ENCODE results near the gene ECE1.

The ECE1 gene

DNA sequence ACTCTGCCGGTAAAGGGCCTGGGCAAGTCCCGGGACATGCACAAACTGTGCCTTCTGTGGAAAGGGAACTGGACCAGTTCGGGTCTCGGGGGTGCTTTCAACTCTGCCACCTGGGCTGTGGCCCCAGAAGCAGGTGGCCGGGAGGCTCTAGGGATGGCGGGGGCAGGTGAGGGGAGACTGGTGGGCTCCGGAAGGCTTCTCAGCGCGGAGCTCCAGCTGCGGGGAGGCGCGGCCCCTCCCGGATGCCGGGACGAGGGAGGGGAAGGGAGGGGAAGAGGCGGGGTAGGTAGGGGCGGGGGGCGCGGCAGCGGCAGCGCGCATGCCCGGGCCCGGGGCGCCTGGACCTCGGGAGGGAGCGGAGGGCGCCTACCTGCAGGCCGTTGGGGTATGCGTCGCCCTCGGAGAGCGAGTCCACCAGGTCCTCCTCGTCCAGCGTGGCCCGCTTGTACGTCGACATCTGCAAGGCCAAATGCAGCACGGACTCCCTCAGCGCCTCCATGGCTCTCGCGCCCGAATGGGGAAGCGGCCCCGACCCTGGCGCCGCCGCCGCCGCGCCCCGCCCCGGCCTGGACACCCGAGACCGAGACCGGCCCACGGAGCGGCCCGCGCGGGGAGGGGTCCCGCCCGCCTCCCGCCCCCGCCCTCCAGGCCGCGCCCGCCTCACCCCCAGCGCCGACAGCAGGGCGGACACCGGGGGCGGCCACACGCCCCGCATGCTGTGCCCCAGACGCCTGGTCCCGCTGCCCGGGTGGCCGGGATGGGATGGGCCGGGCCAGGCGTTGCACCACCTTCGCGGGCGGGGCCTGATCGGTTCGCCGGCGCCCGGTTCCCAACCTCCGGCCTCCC lies at the start of gene ECE1:
Gene ECE1 (minus strand): TSS at position 764 of the 846 bp plus-strand sequence. CDS start 49 bp downstream, at position 715.
- Mint-ChIP-seq H3K9me3 (no peaks in the 10 kb centered on the region), H3K27me3 (no peaks in the 10 kb centered on the region), H3K27ac (peak within 1 kb of the TSS; percentile 95), H3K4me1 (ENCODE audit: low read depth) (peaks cover 76% of the 10 kb centered on the region), H3K36me3 (ENCODE audit: low read depth) (peaks cover 30% of the 10 kb centered on the region), H3K4me3 (peak within 1 kb of the TSS; percentile 89)

DNA sequence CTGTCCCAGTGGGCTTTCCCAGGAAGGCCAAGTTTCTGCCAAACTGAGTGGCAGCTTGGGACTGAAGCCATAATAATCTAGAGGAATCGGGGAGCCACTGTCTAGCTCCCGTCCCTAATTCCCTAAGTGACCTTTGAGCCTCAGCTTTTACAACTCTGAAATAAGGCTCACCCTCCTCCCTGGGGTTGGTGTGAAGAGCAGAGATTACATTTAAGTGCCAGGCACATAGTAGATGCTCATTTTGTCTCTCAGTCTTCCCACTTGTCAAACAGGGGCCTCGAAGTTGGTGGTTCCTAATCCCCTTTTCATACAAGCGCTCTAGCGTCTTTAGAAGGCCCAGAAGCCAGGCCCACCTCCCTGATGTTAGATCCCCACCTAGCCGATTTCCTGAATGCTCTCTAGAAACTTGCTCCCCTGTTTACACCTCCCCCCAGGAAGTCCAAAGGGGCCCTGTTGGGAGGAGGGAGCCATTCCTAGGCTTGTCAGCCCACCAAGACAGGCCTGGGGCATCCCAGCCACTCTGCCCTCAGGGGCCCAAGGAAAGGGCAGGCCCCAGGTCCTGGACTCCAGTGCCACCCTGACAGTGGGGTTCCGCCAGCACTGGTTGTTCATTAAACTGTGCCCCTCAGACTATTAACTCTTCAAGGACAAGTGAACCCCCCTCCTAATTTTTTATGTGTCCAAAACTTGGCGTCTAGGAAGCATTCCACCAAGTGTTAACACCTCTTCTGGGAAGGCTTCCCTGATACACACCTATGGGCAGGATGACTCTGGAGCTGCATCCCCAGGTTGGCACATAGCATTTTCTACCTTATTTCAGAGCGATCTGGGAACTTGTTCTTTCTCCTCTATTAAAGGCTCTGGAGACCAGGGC lies 49.3 kb upstream of the ECE1 start:
- no peaks in the 10 kb centered on the region for H3K27me3 Mint-ChIP-seq
- no peak overlapping the region for H3K27ac Mint-ChIP-seq
- H3K36me3 Mint-ChIP-seq (ENCODE audit: low read depth), result peaks cover 48% of the 10 kb centered on the region
- no peak overlapping the region for H3K4me3 Mint-ChIP-seq
- H3K9me3 Mint-ChIP-seq, result no peaks in the 10 kb centered on the region
- peaks cover 95% of the 10 kb centered on the region for H3K4me1 Mint-ChIP-seq (ENCODE audit: low read depth)

- H3K36me3 Mint-ChIP-seq (ENCODE audit: low read depth), result peaks cover 46% of the 10 kb centered on the region
- no peaks in the 10 kb centered on the region for H3K9me3 Mint-ChIP-seq
- H3K27me3 Mint-ChIP-seq, result no peaks in the 10 kb centered on the region
- H3K4me3 Mint-ChIP-seq, result peak overlapping the region; percentile 4
- H3K27ac Mint-ChIP-seq, result peak overlapping the region; percentile 61
- H3K4me1 Mint-ChIP-seq (ENCODE audit: low read depth), result peaks cover 98% of the 10 kb centered on the region
Observed at GRCh38 chr1:21338573-21339355, 48.5 kb upstream of the ECE1 start.

DNA sequence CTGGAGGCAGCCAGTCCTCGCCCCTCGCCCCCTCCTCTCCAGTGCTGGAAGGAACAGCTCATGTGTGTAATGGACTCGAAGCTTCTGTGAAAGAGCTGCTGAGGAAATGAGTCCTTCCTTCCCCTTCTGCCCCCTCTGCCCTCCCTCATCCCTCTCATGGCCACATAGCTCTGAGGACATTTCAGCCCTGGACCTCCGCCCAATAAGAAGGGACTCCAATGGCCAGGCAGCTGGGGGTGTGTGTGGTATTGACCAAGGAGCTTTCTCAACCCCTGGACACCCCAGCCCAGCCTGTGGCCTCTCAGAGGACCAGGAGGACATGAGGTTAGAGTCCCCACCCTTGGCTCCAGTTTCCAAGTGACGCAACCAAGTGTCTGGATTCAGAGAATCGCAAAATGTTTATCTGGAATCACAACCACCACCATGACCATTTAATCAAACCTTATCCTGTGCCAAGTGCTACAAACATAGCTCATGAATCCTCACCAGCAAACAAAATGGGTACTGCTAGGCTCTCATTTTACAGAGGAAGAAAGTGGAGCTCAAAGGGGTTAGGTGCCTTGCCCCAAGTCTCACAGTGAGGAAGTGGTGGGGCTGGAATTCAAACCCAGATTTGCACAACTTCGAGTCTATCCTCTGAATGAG lies 47.8 kb upstream of the ECE1 start:
- Mint-ChIP-seq H3K27ac (peak overlapping the region; percentile 61), H3K9me3 (no peaks in the 10 kb centered on the region), H3K4me3 (peak overlapping the region; percentile 5), H3K27me3 (no peaks in the 10 kb centered on the region), H3K4me1 (ENCODE audit: low read depth) (peaks cover 98% of the 10 kb centered on the region), H3K36me3 (ENCODE audit: low read depth) (peaks cover 39% of the 10 kb centered on the region)

DNA sequence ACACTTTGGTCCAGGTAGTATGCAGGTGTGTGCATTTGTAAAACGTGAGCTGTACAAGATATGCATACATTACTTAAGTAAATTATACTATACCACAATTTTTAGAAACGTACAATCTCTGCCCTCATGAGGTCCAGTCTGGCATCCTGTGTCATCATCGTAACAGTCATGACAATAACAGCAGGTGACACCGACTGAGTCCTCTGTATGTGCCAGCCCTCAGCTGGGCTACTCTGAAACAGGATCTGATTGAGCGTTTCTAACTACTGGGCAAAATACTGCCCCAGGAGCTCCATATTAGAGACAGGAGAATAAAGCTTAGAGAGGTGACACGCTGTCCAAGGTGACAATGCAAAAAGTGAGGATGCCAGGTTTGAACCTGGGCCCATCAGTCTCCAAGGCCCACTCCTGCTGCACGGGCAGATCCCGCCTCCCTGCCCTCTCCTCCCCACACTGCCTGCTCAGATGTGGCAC lies 47.2 kb upstream of the ECE1 start:
- H3K27me3 Mint-ChIP-seq, result no peaks in the 10 kb centered on the region
- peaks cover 96% of the 10 kb centered on the region for H3K4me1 Mint-ChIP-seq (ENCODE audit: low read depth)
- H3K27ac Mint-ChIP-seq, result no peak overlapping the region
- H3K9me3 Mint-ChIP-seq, result no peaks in the 10 kb centered on the region
- H3K36me3 Mint-ChIP-seq (ENCODE audit: low read depth), result peaks cover 34% of the 10 kb centered on the region
- H3K4me3 Mint-ChIP-seq, result no peak overlapping the region

DNA sequence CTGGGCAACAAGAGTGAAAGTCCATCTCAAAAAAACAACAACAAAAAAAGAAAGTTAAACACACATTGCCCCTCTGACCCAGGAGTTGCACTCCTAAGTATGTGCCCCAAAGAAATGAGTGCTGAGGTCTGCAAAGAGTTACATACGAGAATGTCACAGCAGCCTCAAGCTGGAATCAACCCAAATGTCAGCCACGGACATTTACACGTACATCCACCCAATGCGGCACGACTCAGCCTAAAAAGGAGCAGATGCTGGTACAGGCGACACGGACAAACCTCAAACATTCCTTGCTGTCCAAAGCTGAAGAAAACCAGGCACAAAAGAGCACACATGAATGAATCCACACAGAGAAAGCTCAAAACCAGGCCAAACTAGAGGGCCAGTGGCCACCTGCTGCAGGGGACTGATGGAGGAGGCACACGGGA lies 46.8 kb upstream of the ECE1 start:
- peak overlapping the region; percentile 5 for H3K4me3 Mint-ChIP-seq
- no peaks in the 10 kb centered on the region for H3K27me3 Mint-ChIP-seq
- H3K27ac Mint-ChIP-seq, result peak overlapping the region; percentile 19

DNA sequence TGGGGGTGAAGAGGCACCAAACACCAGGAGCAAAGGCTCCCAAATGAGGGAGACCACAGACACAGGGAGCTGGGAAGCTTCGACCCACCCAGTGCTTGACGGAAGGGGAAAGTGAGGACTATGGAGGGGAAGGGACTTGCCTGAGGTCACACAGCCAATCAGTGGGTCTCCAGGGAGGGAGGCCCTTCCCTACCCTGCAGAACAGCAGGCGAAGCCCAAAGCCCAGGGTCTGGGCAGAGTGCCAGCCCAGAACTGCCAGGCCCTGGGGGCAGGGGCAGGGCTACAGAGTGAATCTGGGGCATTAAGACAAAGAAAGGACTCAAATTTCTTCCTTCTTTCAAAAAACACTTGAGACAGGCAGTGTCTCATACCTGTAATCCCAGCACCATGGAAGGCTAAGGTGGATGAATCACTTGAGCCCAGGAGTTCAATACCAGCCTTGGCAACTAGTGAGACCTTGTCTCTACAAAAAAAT lies 45.5 kb upstream of the ECE1 start:
- peak overlapping the region; percentile 61 for H3K27ac Mint-ChIP-seq
- H3K27me3 Mint-ChIP-seq, result no peaks in the 10 kb centered on the region
- peaks cover 96% of the 10 kb centered on the region for H3K4me1 Mint-ChIP-seq (ENCODE audit: low read depth)
- H3K36me3 Mint-ChIP-seq (ENCODE audit: low read depth), result peaks cover 27% of the 10 kb centered on the region
- no peaks in the 10 kb centered on the region for H3K9me3 Mint-ChIP-seq
- peak overlapping the region; percentile 85 for H3K4me3 Mint-ChIP-seq

More for the DNA sequence above, 46.8 kb upstream of the ECE1 start:
- Mint-ChIP-seq H3K9me3 (no peaks in the 10 kb centered on the region), H3K36me3 (ENCODE audit: low read depth) (peaks cover 30% of the 10 kb centered on the region), H3K4me1 (ENCODE audit: low read depth) (peaks cover 96% of the 10 kb centered on the region)

DNA sequence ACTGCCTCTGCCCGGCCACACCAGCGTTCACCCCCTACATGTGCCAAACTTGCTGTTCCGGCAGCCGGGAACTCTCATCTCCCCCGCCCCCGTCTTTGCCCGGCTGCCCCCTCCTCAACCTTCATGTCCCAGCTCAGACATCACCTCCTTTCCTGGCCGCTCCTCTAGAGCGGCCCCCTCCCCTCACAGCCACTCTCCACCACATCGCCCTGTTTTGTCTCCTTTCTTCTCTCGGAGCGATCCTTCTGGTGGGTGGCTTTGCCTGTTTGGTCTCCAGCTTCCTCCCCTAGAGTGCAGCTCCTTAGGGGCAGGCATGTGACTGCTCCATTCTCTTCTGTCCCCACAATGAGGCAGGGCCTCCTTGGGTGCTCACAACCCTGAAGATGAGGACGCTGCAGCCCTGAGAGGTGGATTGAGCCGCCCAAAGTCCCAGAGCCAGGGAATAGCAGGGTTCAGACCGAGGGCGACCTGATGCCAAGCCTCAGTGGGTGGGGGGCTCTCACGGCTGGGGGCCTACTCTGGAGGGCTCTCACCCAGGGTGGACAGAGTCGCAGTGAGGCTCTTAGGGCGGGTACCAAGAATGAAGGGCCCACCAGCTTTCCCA lies 44.9 kb upstream of the ECE1 start:
- H3K27me3 Mint-ChIP-seq, result no peaks in the 10 kb centered on the region
- peaks cover 98% of the 10 kb centered on the region for H3K4me1 Mint-ChIP-seq (ENCODE audit: low read depth)
- peaks cover 29% of the 10 kb centered on the region for H3K36me3 Mint-ChIP-seq (ENCODE audit: low read depth)
- H3K4me3 Mint-ChIP-seq, result peak overlapping the region; percentile 85
- H3K27ac Mint-ChIP-seq, result peak overlapping the region; percentile 95
- no peaks in the 10 kb centered on the region for H3K9me3 Mint-ChIP-seq

DNA sequence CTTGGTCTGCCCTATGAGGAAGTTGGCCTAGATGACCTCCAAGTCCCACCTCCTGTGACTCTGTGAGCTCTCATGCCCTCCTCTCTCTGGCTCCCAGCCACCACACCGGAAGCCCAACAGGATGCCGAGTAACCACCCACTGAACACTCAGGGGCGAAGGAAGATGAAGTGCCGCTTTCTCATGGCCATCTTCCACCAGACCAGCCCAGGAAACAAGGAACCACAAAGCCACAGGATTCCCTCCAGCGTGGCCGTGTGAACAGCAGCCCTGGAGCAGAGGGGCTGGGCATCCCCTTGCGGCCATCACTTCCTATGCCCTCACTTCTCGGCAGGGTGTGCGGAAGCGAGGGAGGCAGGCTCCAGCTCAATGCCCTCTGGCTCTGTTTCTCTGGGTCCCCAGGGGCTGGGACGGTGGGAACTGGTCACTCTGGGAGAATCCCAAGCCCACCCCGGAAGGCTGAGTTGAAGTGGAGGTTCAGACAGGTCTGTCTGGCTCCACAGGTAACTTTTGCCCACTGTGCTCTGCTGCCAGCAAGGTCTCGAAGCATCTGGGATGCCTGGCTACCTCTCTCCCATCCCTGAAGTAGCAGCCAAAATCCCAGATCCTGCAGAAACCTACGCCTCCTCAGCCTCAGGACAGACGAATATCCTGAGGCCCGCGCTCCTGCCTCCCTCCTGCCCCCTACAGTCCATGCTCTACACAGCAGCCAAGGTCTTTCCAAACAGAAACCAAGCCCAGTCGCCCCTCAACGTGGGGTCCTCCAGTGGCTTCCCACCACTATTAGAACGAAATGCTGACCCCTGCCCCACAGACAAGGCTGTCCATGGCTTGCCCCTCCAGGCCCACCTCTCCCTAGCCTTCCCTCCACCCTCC lies 44.2 kb upstream of the ECE1 start:
- no peaks in the 10 kb centered on the region for H3K27me3 Mint-ChIP-seq

DNA sequence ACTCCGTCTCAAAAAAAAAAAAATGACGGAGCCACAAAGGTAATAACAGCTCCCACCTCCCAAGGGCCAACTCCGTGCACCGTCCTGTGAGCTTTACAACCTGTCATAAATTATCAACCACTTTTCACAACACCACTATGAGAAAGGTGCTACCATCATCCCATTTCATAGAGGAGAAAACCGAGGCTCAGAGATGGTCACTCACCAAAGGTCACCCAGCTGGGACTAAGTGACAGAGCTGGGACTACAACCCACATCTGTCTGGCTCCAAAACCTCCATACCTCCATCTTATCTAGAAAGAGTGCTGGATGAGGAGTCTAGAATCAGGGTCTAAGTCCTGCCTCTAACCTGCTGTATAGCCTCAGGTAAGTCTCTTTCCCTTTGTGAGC lies 43.6 kb upstream of the ECE1 start:
- peaks cover 34% of the 10 kb centered on the region for H3K36me3 Mint-ChIP-seq (ENCODE audit: low read depth)
- H3K4me1 Mint-ChIP-seq (ENCODE audit: low read depth), result peaks cover 98% of the 10 kb centered on the region
- peak overlapping the region; percentile 85 for H3K4me3 Mint-ChIP-seq
- peak overlapping the region; percentile 95 for H3K27ac Mint-ChIP-seq
- H3K9me3 Mint-ChIP-seq, result no peaks in the 10 kb centered on the region
- no peaks in the 10 kb centered on the region for H3K27me3 Mint-ChIP-seq

More for the DNA sequence above, 44.2 kb upstream of the ECE1 start:
- H3K36me3 Mint-ChIP-seq (ENCODE audit: low read depth), result peaks cover 28% of the 10 kb centered on the region
- no peaks in the 10 kb centered on the region for H3K9me3 Mint-ChIP-seq
- H3K27ac Mint-ChIP-seq, result peak overlapping the region; percentile 95
- H3K4me3 Mint-ChIP-seq, result peak overlapping the region; percentile 85
- H3K4me1 Mint-ChIP-seq (ENCODE audit: low read depth), result peaks cover 98% of the 10 kb centered on the region

- Mint-ChIP-seq H3K27me3 (no peaks in the 10 kb centered on the region), H3K4me1 (ENCODE audit: low read depth) (peaks cover 96% of the 10 kb centered on the region), H3K4me3 (peak overlapping the region; percentile 30), H3K9me3 (no peaks in the 10 kb centered on the region), H3K27ac (peak overlapping the region; percentile 66), H3K36me3 (ENCODE audit: low read depth) (peaks cover 37% of the 10 kb centered on the region)
Observed at GRCh38 chr1:21332554-21333311, 42.5 kb upstream of the ECE1 start.

- peaks cover 39% of the 10 kb centered on the region for H3K36me3 Mint-ChIP-seq (ENCODE audit: low read depth)
- no peaks in the 10 kb centered on the region for H3K27me3 Mint-ChIP-seq
- peak overlapping the region; percentile 55 for H3K27ac Mint-ChIP-seq
- no peaks in the 10 kb centered on the region for H3K9me3 Mint-ChIP-seq
- H3K4me3 Mint-ChIP-seq, result peak overlapping the region; percentile 30
- peaks cover 96% of the 10 kb centered on the region for H3K4me1 Mint-ChIP-seq (ENCODE audit: low read depth)
Observed at GRCh38 chr1:21331752-21332478, 41.7 kb upstream of the ECE1 start.

Measured in stimulated activated naive CD8-positive, alpha-beta T cell treated with anti-CD3 and anti-CD28 coated beads, Interleukin-15, Interleukin-2, amounts not matched to agents 100 ng/mL and 50 ng/mL, for 24 hours (primary cell).